ENCODE data around the gene COL26A1. TPM values are rescaled to one million over a fixed set of nuclear protein-coding genes. Genes with fewer than 3 reads are reported as not detected.

The COL26A1 gene
- total RNA-seq, 3 donors from 2014 or later (not counting 1 experiment from before 2014, with no cell fraction given), result 0.16 TPM; not detected in 2

DNA sequence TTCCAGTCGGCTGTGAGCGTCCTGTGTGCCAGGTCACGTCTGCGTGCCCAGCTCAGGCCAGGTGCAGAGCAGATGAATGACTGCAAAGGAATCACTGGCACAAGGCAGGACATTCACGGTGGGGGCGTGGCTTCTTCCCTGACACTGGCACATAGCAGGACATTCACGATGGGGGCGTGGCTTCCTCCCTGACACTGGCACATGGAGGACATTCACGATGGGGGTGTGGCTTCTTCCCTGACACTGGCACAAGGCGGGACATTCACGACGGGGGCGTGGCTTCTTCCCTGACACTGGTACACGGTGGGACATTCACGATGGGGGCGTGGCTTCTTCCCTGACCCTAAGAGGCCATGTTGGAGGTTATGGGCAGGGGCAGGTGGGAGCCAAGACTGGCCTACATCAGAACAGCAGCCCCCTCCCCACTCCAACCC, 202.1 kb downstream of the COL26A1 start:
- no peaks in the 10 kb centered on the region for H3K27me3 ChIP-seq (ENCODE audit: control insufficient read depth, insufficient read depth, low read length)
- DNase-seq (no peak), ATAC-seq (no peak)
- no peaks in the 10 kb centered on the region for H3K4me1 ChIP-seq (ENCODE audit: control insufficient read depth, insufficient read depth, low read length)
- no peak overlapping the region for H3K27ac ChIP-seq (ENCODE audit: low read length)
- H3K36me3 ChIP-seq (ENCODE audit: control insufficient read depth, insufficient read depth, low read length), result no peaks in the 10 kb centered on the region
- peaks cover 4 to 14% of the 10 kb centered on the region in 2 donors for H3K27me3 Mint-ChIP-seq (ENCODE audit: low read depth in 2 of 2)
- no peak overlapping the region for H3K4me3 Mint-ChIP-seq
- no peaks in the 10 kb centered on the region for H3K36me3 Mint-ChIP-seq
- no peaks in the 10 kb centered on the region for H3K9me3 ChIP-seq (ENCODE audit: control insufficient read depth, insufficient read depth, low read length)
- peaks cover 4 to 6% of the 10 kb centered on the region in 2 donors for H3K4me1 Mint-ChIP-seq
- WGBS (ENCODE audit: insufficient coverage), result 61% methylated on average over 16 of the region's 16 CpGs
- no peak overlapping the region for H3K27ac Mint-ChIP-seq
- no peaks in the 10 kb centered on the region for H3K9me3 Mint-ChIP-seq
- TF ChIP-seq, protein P1, sequence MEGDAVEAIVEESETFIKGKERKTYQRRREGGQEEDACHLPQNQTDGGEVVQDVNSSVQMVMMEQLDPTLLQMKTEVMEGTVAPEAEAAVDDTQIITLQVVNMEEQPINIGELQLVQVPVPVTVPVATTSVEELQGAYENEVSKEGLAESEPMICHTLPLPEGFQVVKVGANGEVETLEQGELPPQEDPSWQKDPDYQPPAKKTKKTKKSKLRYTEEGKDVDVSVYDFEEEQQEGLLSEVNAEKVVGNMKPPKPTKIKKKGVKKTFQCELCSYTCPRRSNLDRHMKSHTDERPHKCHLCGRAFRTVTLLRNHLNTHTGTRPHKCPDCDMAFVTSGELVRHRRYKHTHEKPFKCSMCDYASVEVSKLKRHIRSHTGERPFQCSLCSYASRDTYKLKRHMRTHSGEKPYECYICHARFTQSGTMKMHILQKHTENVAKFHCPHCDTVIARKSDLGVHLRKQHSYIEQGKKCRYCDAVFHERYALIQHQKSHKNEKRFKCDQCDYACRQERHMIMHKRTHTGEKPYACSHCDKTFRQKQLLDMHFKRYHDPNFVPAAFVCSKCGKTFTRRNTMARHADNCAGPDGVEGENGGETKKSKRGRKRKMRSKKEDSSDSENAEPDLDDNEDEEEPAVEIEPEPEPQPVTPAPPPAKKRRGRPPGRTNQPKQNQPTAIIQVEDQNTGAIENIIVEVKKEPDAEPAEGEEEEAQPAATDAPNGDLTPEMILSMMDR (IDR thresholded peaks at IDR 0.05), result no peak
- H3K4me3 ChIP-seq (ENCODE audit: low read length), result no peak overlapping the region
- intact Hi-C loops (cut with micrococcal nuclease), result no loop called here

DNA sequence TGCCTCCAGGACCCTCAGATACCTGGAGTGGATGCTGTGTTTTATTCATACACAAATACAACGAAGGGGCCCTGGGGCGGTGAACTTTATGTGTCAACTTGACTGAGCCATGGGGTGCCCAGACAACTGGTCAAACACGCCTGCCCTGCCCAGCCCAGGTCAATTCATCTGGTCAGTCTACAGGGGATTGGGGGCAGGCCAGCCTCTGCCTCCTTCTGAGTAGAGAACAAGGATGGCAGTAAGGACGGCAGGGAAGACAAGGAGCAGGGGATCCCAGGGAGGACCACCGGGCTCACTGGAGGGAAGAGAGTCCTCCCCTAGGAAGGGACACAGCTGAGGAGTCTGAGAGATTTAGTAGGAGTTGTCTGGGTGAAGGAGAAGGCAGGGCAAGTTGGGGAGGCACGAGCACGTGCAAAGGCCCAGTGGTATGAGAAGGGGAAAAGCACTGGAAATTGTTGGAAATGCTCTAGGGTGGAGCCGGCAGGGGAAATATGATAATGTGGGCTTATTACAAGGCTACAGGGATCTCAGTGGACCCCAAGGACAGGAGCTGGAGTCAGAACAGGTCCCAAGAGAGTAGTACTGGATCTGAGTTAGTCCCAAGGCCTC, 203.0 kb downstream of the COL26A1 start:
- Histone ChIP-seq H3K9me3 (ENCODE audit: control insufficient read depth, insufficient read depth, low read length) (no peaks in the 10 kb centered on the region), H3K4me1 (ENCODE audit: control insufficient read depth, insufficient read depth, low read length) (no peaks in the 10 kb centered on the region), H3K27me3 (ENCODE audit: control insufficient read depth, insufficient read depth, low read length) (no peaks in the 10 kb centered on the region), H3K36me3 (ENCODE audit: control insufficient read depth, insufficient read depth, low read length) (no peaks in the 10 kb centered on the region), H3K4me3 (ENCODE audit: low read length) (no peak overlapping the region), H3K27ac (ENCODE audit: low read length) (no peak overlapping the region)
- peaks cover 4 to 6% of the 10 kb centered on the region in 2 donors for H3K4me1 Mint-ChIP-seq
- no peak overlapping the region for H3K27ac Mint-ChIP-seq
- no peak for ATAC-seq
- WGBS (ENCODE audit: insufficient coverage), result 80% methylated on average over 8 of the region's 8 CpGs
- TF ChIP-seq, protein P1 (IDR thresholded peaks at IDR 0.05), result no peak
- intact Hi-C loops (cut with micrococcal nuclease), result no loop called here
- peaks cover 6 to 14% of the 10 kb centered on the region in 2 donors for H3K27me3 Mint-ChIP-seq (ENCODE audit: low read depth in 2 of 2)
- DNase-seq, result no peak
- no peak overlapping the region for H3K4me3 Mint-ChIP-seq
- H3K9me3 Mint-ChIP-seq, result no peaks in the 10 kb centered on the region
- H3K36me3 Mint-ChIP-seq, result no peaks in the 10 kb centered on the region

DNA sequence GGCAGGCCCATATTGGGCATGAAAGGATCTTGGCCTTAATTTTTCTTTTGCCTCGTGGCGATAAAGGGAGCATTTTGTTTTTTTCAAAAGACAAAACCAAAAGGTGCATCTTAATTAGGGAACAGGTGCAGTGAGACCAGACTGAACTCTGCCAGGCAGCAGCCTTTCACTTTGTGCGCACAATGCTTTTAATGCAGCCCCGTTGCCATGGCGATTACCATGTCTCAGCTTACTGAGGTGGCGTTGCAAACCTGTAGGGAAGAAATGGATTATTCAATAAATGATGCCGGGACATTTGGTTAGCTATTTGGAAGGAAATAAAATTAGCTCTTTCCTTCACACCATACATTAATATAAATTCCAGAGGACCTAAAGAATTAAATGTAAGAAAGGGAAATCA, 204.6 kb downstream of the COL26A1 start:
- peaks cover 10 to 12% of the 10 kb centered on the region in 2 donors for H3K27me3 Mint-ChIP-seq (ENCODE audit: low read depth in 2 of 2)
- ATAC-seq (no peak), DNase-seq (no peak)
- H3K9me3 Mint-ChIP-seq, result no peaks in the 10 kb centered on the region
- WGBS (ENCODE audit: insufficient coverage), result 82% methylated on average over 6 of the region's 7 CpGs
- no peak overlapping the region for H3K27ac Mint-ChIP-seq
- no peaks in the 10 kb centered on the region for H3K9me3 ChIP-seq (ENCODE audit: control insufficient read depth, insufficient read depth, low read length)
- H3K4me1 ChIP-seq (ENCODE audit: control insufficient read depth, insufficient read depth, low read length), result no peaks in the 10 kb centered on the region
- H3K27ac ChIP-seq (ENCODE audit: low read length), result no peak overlapping the region
- H3K36me3 ChIP-seq (ENCODE audit: control insufficient read depth, insufficient read depth, low read length), result no peaks in the 10 kb centered on the region
- intact Hi-C loops (cut with micrococcal nuclease), result no loop called here
- H3K36me3 Mint-ChIP-seq, result no peaks in the 10 kb centered on the region
- TF ChIP-seq, protein P1 (IDR thresholded peaks at IDR 0.05), result no peak
- no peaks in the 10 kb centered on the region for H3K27me3 ChIP-seq (ENCODE audit: control insufficient read depth, insufficient read depth, low read length)
- no peak overlapping the region for H3K4me3 ChIP-seq (ENCODE audit: low read length)
- no peak overlapping the region for H3K4me3 Mint-ChIP-seq
- H3K4me1 Mint-ChIP-seq, result peaks cover 4 to 6% of the 10 kb centered on the region in 2 donors

DNA sequence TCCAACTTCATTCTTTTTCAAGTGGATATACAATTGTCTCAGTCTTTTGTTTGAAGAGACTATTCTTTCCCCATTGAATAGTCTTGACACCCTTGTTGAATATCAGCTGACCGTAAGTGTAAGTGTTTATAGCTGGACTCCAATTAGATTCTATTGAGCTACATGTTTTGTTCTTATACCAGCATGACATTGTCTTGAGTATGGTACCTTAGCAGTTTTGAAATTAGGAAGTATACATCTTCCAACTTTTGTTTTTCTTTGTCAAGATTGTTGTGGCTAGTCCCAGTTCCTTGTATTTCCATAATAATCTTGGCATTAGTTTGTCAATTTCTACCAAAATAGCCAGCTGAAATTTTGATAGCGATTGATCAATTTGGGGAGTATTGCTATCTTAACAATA, 209.5 kb downstream of the COL26A1 start:
- Histone ChIP-seq H3K36me3 (ENCODE audit: control insufficient read depth, insufficient read depth, low read length) (no peaks in the 10 kb centered on the region), H3K27ac (ENCODE audit: low read length) (no peak overlapping the region), H3K4me1 (ENCODE audit: control insufficient read depth, insufficient read depth, low read length) (no peaks in the 10 kb centered on the region), H3K27me3 (ENCODE audit: control insufficient read depth, insufficient read depth, low read length) (no peaks in the 10 kb centered on the region), H3K4me3 (ENCODE audit: low read length) (no peak overlapping the region), H3K9me3 (ENCODE audit: control insufficient read depth, insufficient read depth, low read length) (no peaks in the 10 kb centered on the region)
- TF ChIP-seq, protein P1 (IDR thresholded peaks at IDR 0.05), result no peak
- ATAC-seq (no peak), DNase-seq (no peak)
- Mint-ChIP-seq H3K4me3 (no peak overlapping the region), H3K4me1 (no peaks in the 10 kb centered on the region), H3K27ac (no peak overlapping the region), H3K9me3 (no peaks in the 10 kb centered on the region), H3K36me3 (no peaks in the 10 kb centered on the region), H3K27me3 (ENCODE audit: low read depth in 2 of 2) (peaks cover 19 to 36% of the 10 kb centered on the region in 2 donors)
- intact Hi-C loops (cut with micrococcal nuclease), result no loop called here
- no CpG with 5 or more reads among the region's 2 CpGs for WGBS (ENCODE audit: insufficient coverage)
